GM23338 (cell line): ENCODE measurements around the gene STX7. TPM values are rescaled to one million over a fixed set of nuclear protein-coding genes. Genes with fewer than 3 reads are reported as not detected.

Source experiments
- ATAC-seq: fragments of 200-7000 bp; cut with Tn5 transposase; 3 replicates; pipeline ENCODE4 v1.9.1; 2020
- DNase-seq: peaks from one replicate; pipeline ENCODE4 v3.0.0-alpha.2; 2015; ENCODE audit warnings: low spot score
- H2AFZ ChIP-seq: fragments of 200-600 bp; sonication (generic); 2 replicates; pipeline ENCODE4 v1.8.0; 2016; ENCODE audit warnings: antibody characterized with exemption, mild to moderate bottlenecking, moderate library complexity
- H3F3A ChIP-seq: fragments of 200-600 bp; sonication (generic); replicated peaks from 2 replicates; pipeline ENCODE4 v1.8.0; 2017; ENCODE audit warnings: antibody characterized with exemption, mixed run types, low read depth
- H3K27ac ChIP-seq: fragments of 200-600 bp; sonication (generic); 2 replicates; pipeline ENCODE4 v1.6.1; 2016; ENCODE audit warnings: low read depth
- H3K27me3 ChIP-seq: fragments of 200-600 bp; sonication (generic); 2 replicates; pipeline ENCODE4 v1.8.0; 2016; ENCODE audit warnings: mild to moderate bottlenecking, mixed run types, moderate library complexity; ENCODE audit not compliant: insufficient read depth
- H3K36me3 ChIP-seq: fragments of 200-600 bp; sonication (generic); 2 replicates; pipeline ENCODE4 v1.8.0; 2016; ENCODE audit warnings: mild to moderate bottlenecking; ENCODE audit not compliant: insufficient read depth
- H3K4me1 ChIP-seq: fragments of 200-600 bp; sonication (generic); 2 replicates; pipeline ENCODE4 v1.8.0; 2016; ENCODE audit warnings: mild to moderate bottlenecking, moderate library complexity; ENCODE audit not compliant: insufficient read depth
- H3K4me2 ChIP-seq: fragments of 200-600 bp; sonication (generic); 2 replicates; pipeline ENCODE4 v1.7.1; 2017; ENCODE audit warnings: mixed run types
- H3K4me3 ChIP-seq: fragments of 200-600 bp; sonication (generic); 2 replicates; pipeline ENCODE4 v1.6.1; 2016; ENCODE audit warnings: mixed run types
- H3K79me2 ChIP-seq: fragments of 200-600 bp; sonication (generic); replicated peaks from 2 replicates; pipeline ENCODE4 v1.8.0; 2017; ENCODE audit warnings: mild to moderate bottlenecking; ENCODE audit not compliant: insufficient read depth
- H3K9me2 ChIP-seq: fragments of 200-600 bp; sonication (generic); 2 replicates; pipeline ENCODE4 v1.8.0; 2017; ENCODE audit not compliant: insufficient read depth
- H4K20me1 ChIP-seq: fragments of 200-600 bp; sonication (generic); replicated peaks from 2 replicates; pipeline ENCODE4 v1.8.0; 2017; ENCODE audit warnings: mild to moderate bottlenecking; ENCODE audit not compliant: insufficient read depth
- H3K27ac Mint-ChIP-seq: 2 replicates; pipeline ENCODE4 v1.8.0; 2020; ENCODE audit warnings: inconsistent platforms, mild to moderate bottlenecking, moderate library complexity, mixed read lengths
- H3K27me3 Mint-ChIP-seq: 3 replicates; pipeline ENCODE4 v1.8.0; 2022; ENCODE audit warnings: low read depth, mild to moderate bottlenecking, moderate library complexity, mixed read lengths, inconsistent platforms; ENCODE audit not compliant: insufficient read depth, poor library complexity
- H3K36me3 Mint-ChIP-seq: 3 replicates; pipeline ENCODE4 v1.8.0; 2021; ENCODE audit warnings: low read depth, mild to moderate bottlenecking, inconsistent platforms, moderate library complexity, mixed read lengths
- H3K4me1 Mint-ChIP-seq: 3 replicates; pipeline ENCODE4 v1.8.0; 2020; ENCODE audit warnings: mild to moderate bottlenecking, inconsistent platforms, mixed read lengths
- H3K4me3 Mint-ChIP-seq: 3 replicates; pipeline ENCODE4 v1.8.0; 2021; ENCODE audit warnings: moderate library complexity, mild to moderate bottlenecking, inconsistent platforms, mixed read lengths
- H3K9me3 Mint-ChIP-seq: 3 replicates; pipeline ENCODE4 v1.8.0; 2020; ENCODE audit warnings: moderate library complexity, mild to moderate bottlenecking, inconsistent platforms, mixed read lengths
- EZH2 ChIP-seq: fragments of 200-600 bp; sonication (generic); IDR thresholded peaks from one replicate; pipeline ENCODE4 v1.8.0; 2017; ENCODE audit warnings: antibody characterized with exemption, mild to moderate bottlenecking, low read depth; ENCODE audit not compliant: unreplicated experiment
- JUNB ChIP-seq: IDR thresholded peaks from one replicate; pipeline ENCODE4 v1.6.1; 2016; ENCODE audit warnings: antibody characterized with exemption; ENCODE audit not compliant: unreplicated experiment
- NANOG ChIP-seq: IDR thresholded peaks from 2 replicates; pipeline ENCODE4 v1.6.1; 2016; ENCODE audit warnings: antibody characterized with exemption, borderline replicate concordance
- polyA plus RNA-seq: library from polyadenylated mRNA; unstranded; fragments of >200 nt; fragmentation: Nextera tagmentation; extraction: Ambion mirVana; gene quantifications from 2 replicates; pipeline ENCODE4 v1.2.1, GENCODE V29; 2016
- total RNA-seq: library from RNA; depleted of rRNA; stranded (reverse); fragments of >200 nt; shearing (Covaris generic); gene quantifications from 2 replicates; pipeline ENCODE4 v1.2.3, GENCODE V29; 2014
- TF ChIP-seq, protein P1 (sequence below), 2 experiments: fragments of 200-600 bp in 1 of 2; sonication (generic) in 1 of 2; conservative IDR thresholded peaks; 2 replicates each; pipeline versions ENCODE4 v1.5.1 to v1.6.1; 2016 to 2017; ENCODE audit warnings: antibody characterized with exemption in 2 of 2, low read depth in 2 of 2, mild to moderate bottlenecking in 2 of 2, moderate library complexity in 1 of 2
- TF ChIP-seq, protein P2 (sequence below): IDR thresholded peaks from 2 replicates; pipeline ENCODE4 v1.6.1; 2016; ENCODE audit warnings: antibody characterized with exemption

STX7 gene
- total and polyA plus RNA-seq, 2 experiments from 2014 or later, result 22.4 to 28.8 TPM

- ATAC-seq (no peak), DNase-seq (no peak)
- H3K27ac ChIP-seq, result no peak overlapping the region
- no peak overlapping the region for H3K4me2 ChIP-seq
- H3K9me2 ChIP-seq, result no peaks in the 10 kb centered on the region
- Mint-ChIP-seq H3K9me3 (peaks cover 8% of the 10 kb centered on the region), H3K36me3 (peaks cover 3% of the 10 kb centered on the region; the same call in 1 of the 3 replicates), H3K27me3 (no peaks in the 10 kb centered on the region), H3K4me3 (no peak overlapping the region), H3K27ac (no peak overlapping the region), H3K4me1 (peaks cover 20% of the 10 kb centered on the region; the same call in 2 of the 3 replicates)
- no peaks in the 10 kb centered on the region for H3K27me3 ChIP-seq
- H3K79me2 ChIP-seq, result no peaks in the 10 kb centered on the region
- TF ChIP-seq, protein P1, sequence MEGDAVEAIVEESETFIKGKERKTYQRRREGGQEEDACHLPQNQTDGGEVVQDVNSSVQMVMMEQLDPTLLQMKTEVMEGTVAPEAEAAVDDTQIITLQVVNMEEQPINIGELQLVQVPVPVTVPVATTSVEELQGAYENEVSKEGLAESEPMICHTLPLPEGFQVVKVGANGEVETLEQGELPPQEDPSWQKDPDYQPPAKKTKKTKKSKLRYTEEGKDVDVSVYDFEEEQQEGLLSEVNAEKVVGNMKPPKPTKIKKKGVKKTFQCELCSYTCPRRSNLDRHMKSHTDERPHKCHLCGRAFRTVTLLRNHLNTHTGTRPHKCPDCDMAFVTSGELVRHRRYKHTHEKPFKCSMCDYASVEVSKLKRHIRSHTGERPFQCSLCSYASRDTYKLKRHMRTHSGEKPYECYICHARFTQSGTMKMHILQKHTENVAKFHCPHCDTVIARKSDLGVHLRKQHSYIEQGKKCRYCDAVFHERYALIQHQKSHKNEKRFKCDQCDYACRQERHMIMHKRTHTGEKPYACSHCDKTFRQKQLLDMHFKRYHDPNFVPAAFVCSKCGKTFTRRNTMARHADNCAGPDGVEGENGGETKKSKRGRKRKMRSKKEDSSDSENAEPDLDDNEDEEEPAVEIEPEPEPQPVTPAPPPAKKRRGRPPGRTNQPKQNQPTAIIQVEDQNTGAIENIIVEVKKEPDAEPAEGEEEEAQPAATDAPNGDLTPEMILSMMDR (conservative IDR thresholded peaks at IDR 0.05; ENCODE audit: low read depth in 2 of 2), result no peak
- H3F3A ChIP-seq, result no peaks in the 10 kb centered on the region
- peaks cover 23% of the 10 kb centered on the region for H3K4me1 ChIP-seq
- no peak overlapping the region for H3K4me3 ChIP-seq
- H2AFZ ChIP-seq, result no peak overlapping the region
- no peaks in the 10 kb centered on the region for H4K20me1 ChIP-seq
- H3K36me3 ChIP-seq, result peaks cover 7% of the 10 kb centered on the region; the same call in 1 of the 2 replicates
Measured at GRCh38 chr6:132446855-132447241, 66.1 kb downstream of the STX7 start.

GRCh38 chr6:132446141-132446854 lies 66.6 kb downstream of the STX7 start:
- peaks cover 20% of the 10 kb centered on the region; the same call in 2 of the 3 replicates for H3K4me1 Mint-ChIP-seq
- peaks cover 23% of the 10 kb centered on the region for H3K4me1 ChIP-seq
- no peak overlapping the region for H3K4me2 ChIP-seq

More at GRCh38 chr6:132446141-132446854, 66.6 kb downstream of the STX7 start:
- Histone ChIP-seq H3K4me3 (no peak overlapping the region), H3K27me3 (no peaks in the 10 kb centered on the region), H3K27ac (no peak overlapping the region), H4K20me1 (no peaks in the 10 kb centered on the region), H3F3A (no peaks in the 10 kb centered on the region), H3K79me2 (no peaks in the 10 kb centered on the region), H3K36me3 (peaks cover 7% of the 10 kb centered on the region; the same call in 1 of the 2 replicates), H2AFZ (no peak overlapping the region), H3K9me2 (no peaks in the 10 kb centered on the region)
- H3K27ac Mint-ChIP-seq, result no peak overlapping the region
- no peak for DNase-seq
- H3K4me3 Mint-ChIP-seq, result no peak overlapping the region
- H3K27me3 Mint-ChIP-seq, result no peaks in the 10 kb centered on the region
- peaks cover 8% of the 10 kb centered on the region; the same call in 2 of the 3 replicates for H3K36me3 Mint-ChIP-seq
- TF ChIP-seq EZH2 (no peak), JUNB (no peak), NANOG (no peak)
- TF ChIP-seq, protein P2, sequence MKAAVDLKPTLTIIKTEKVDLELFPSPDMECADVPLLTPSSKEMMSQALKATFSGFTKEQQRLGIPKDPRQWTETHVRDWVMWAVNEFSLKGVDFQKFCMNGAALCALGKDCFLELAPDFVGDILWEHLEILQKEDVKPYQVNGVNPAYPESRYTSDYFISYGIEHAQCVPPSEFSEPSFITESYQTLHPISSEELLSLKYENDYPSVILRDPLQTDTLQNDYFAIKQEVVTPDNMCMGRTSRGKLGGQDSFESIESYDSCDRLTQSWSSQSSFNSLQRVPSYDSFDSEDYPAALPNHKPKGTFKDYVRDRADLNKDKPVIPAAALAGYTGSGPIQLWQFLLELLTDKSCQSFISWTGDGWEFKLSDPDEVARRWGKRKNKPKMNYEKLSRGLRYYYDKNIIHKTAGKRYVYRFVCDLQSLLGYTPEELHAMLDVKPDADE, result no peak
- peaks cover 13% of the 10 kb centered on the region for H3K9me3 Mint-ChIP-seq
- ATAC-seq, result no peak
